HG03457 (cell line): Measurements from ENCODE around the gene LCMT2.

ENCODE experiments used
- ATAC-seq: cut with Tn5 transposase; IDR thresholded peaks from one replicate; pipeline ENCODE4 v1.9.1; 2021; ENCODE audit warnings: moderate number of reproducible peaks; ENCODE audit not compliant: unreplicated experiment

LCMT2 gene

DNA sequence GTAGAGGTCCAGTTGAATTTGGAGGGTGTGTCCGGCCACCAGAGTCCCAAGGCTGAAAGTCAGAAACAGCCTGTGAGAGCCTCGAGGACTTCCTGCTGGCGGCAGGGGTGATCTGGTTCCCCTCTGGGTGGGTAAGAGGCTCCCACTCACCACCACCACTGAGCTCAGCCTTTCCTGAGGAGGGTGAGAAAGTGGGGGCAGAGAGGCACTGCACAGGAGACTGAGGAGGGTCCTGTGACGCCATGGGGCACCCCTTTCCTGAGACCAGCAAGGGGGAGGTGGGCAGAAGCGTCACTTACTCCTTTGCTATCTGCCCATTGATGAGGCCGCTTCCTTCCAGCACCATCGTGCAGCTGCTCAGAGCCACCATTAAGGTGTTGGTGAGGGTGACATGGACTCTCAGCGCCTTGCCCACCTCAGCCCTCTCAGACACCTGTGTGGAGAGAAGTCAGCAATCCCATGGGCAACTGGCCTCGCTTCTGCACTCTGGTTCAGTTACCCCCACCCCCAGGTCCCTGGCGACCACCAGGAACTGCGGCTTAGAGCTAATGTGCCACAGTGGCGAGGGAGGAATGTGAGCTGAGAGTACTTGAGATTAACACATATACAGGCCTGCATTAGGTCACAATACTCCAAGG is 53.7 kb downstream of the LCMT2 start:
- ATAC-seq = no peak

DNA sequence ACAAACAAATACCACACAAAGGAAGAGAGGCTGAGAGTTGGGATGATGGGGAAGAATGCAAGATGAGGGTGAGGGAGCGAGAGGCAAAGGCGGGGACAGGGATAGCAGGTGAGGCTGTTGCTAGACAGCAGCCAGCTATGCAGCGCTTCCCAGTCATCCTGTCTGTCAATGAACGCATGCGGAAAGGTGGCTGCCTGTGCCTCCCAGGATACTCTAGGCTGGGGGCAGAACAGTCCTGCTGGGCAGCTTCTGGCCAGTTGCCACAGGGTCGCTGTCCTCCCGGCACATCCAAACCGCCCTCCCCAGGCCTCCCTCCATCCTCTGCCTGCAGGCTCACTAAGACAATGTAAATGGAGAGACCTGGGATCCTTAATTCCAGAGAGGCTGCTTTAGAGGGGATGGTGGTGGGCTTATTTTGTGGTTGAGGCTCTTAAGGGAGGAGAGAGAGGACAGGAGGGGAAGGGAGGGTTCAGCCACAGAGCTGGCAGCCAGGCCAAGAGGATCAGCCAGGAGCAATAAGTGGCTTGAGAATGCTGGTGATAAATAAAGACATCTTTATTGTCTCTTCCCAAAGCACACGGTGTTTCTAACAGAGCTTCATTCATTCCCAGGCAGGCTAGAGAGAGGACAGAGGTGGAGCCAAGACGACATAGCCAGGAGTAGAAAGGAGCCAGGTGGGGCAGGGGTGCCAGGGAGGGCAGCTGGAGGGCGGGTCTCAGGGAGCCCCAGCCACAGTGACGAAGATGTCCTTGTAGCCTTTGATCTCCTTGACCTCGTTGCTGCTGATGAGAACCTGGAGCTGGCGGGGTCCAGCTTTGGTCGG is 54.4 kb downstream of the LCMT2 start:
- ATAC-seq = no peak

DNA sequence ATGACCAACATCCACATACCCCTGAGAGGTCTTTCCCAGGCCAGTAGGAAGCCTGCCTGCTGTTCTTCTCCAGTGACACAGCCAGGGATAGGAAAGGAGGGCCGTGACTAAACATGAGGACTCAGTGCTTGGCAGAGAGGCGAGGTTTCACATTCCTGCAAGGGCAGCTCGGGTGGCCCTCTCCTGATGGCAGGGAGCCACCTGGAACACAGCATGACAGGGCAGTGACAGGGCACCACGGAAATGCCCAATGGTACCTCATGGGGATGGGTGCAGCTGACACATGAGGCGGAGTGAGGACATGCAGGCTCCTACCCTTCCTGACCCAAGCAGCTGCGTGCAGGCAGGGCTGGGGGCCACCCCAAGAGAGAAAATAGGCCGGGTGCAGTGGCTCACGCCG is 56.2 kb downstream of the LCMT2 start:
- no peak for ATAC-seq
